Measurements from ENCODE around the gene PLB1.

PLB1 gene

DNA sequence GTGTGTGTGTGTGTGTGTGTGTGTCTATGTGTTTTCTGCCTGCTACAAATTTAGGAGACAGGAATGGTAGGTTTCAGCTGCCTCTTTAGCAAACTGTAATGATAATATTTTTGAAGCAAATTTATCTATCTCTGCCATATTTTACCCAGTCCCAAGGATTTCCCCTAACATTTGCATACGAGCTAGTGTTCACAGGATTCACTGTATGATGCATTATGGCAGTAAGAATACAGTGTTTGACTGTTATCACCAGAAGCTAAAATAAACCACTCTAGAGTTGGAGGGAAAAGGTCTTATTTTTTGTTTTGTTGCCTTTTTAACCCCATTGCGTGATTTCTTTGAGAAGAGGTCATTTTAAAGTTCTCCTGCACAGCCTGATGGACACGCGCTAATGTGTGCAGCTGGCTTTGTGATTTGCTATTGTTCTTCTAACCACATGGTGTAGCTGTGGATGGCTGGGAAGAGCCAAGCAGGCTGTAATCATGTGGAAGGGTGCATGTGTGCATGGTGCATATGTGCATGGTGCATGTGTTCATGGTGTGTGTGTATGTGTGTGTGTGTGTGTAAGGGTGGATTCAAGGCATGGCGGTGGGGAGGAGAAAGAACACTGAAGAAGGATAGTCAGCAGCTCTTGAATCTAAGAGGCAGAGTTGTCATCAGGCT, 62.4 kb downstream of the PLB1 start:
- Histone ChIP-seq H3K9ac (ENCODE audit: low read length) (no peak overlapping the region), H3K36me3 (ENCODE audit: insufficient read depth, low read length) (no peaks in the 10 kb centered on the region), H3F3A (ENCODE audit: insufficient read depth, low read length) (no peaks in the 10 kb centered on the region), H3K9me2 (ENCODE audit: low read depth, low read length) (no peaks in the 10 kb centered on the region), H3K4me1 (ENCODE audit: insufficient read depth, low read length, severe bottlenecking) (no peaks in the 10 kb centered on the region), H2AFZ (ENCODE audit: low read length) (no peak overlapping the region), H3K27ac (ENCODE audit: low read depth, low read length, poor library complexity, severe bottlenecking) (no peak overlapping the region), H3K4me3 (ENCODE audit: low read depth, low read length, poor library complexity, severe bottlenecking) (no peak overlapping the region), H3K9me3 (ENCODE audit: low read length) (no peaks in the 10 kb centered on the region), H3K4me2 (ENCODE audit: low read length) (no peak overlapping the region), H3K27me3 (ENCODE audit: insufficient read depth, low read length) (no peaks in the 10 kb centered on the region; the same call in 1 of the 2 replicates), H3K79me2 (ENCODE audit: insufficient read depth, low read length) (no peaks in the 10 kb centered on the region), H4K20me1 (ENCODE audit: insufficient read depth, low read length) (no peaks in the 10 kb centered on the region)
- TF ChIP-seq, protein P1, sequence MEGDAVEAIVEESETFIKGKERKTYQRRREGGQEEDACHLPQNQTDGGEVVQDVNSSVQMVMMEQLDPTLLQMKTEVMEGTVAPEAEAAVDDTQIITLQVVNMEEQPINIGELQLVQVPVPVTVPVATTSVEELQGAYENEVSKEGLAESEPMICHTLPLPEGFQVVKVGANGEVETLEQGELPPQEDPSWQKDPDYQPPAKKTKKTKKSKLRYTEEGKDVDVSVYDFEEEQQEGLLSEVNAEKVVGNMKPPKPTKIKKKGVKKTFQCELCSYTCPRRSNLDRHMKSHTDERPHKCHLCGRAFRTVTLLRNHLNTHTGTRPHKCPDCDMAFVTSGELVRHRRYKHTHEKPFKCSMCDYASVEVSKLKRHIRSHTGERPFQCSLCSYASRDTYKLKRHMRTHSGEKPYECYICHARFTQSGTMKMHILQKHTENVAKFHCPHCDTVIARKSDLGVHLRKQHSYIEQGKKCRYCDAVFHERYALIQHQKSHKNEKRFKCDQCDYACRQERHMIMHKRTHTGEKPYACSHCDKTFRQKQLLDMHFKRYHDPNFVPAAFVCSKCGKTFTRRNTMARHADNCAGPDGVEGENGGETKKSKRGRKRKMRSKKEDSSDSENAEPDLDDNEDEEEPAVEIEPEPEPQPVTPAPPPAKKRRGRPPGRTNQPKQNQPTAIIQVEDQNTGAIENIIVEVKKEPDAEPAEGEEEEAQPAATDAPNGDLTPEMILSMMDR (IDR thresholded peaks at IDR 0.05; ENCODE audit: low read length), result no peak
- no peak for TF ChIP-seq EZH2 (IDR thresholded peaks at IDR 0.05; ENCODE audit: borderline replicate concordance, low read length)

DNA sequence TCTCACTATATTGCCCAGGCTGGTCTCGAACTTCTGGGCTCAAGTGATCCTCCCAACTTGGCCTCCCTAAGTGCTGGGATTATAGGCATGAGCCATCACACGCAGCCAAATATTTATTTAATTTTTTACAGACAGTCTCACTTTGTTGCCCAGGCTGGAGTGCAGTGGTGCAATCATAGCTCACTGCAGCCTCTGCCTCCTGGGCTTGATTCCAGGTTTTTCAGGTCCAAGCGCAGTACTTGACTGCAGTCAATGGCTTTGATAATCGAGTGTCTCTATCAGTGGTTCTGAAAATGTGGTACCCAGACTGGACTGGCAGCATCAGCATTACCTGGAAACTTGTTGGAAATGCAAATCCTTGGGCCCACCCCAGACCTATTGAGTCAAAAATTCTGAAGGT, 63.1 kb downstream of the PLB1 start:
- Histone ChIP-seq H3K27ac (ENCODE audit: low read depth, low read length, poor library complexity, severe bottlenecking) (no peak overlapping the region), H2AFZ (ENCODE audit: low read length) (no peak overlapping the region), H4K20me1 (ENCODE audit: insufficient read depth, low read length) (no peaks in the 10 kb centered on the region), H3K4me2 (ENCODE audit: low read length) (no peak overlapping the region), H3K36me3 (ENCODE audit: insufficient read depth, low read length) (no peaks in the 10 kb centered on the region), H3K9ac (ENCODE audit: low read length) (no peak overlapping the region), H3F3A (ENCODE audit: insufficient read depth, low read length) (no peaks in the 10 kb centered on the region), H3K9me3 (ENCODE audit: low read length) (no peaks in the 10 kb centered on the region), H3K27me3 (ENCODE audit: insufficient read depth, low read length) (no peaks in the 10 kb centered on the region; the same call in 1 of the 2 replicates), H3K4me3 (ENCODE audit: low read depth, low read length, poor library complexity, severe bottlenecking) (no peak overlapping the region), H3K9me2 (ENCODE audit: low read depth, low read length) (no peaks in the 10 kb centered on the region), H3K4me1 (ENCODE audit: insufficient read depth, low read length, severe bottlenecking) (no peaks in the 10 kb centered on the region), H3K79me2 (ENCODE audit: insufficient read depth, low read length) (no peaks in the 10 kb centered on the region)
- no peak for TF ChIP-seq EZH2 (IDR thresholded peaks at IDR 0.05; ENCODE audit: borderline replicate concordance, low read length)
- TF ChIP-seq, protein P1 (IDR thresholded peaks at IDR 0.05; ENCODE audit: low read length), result no peak

DNA sequence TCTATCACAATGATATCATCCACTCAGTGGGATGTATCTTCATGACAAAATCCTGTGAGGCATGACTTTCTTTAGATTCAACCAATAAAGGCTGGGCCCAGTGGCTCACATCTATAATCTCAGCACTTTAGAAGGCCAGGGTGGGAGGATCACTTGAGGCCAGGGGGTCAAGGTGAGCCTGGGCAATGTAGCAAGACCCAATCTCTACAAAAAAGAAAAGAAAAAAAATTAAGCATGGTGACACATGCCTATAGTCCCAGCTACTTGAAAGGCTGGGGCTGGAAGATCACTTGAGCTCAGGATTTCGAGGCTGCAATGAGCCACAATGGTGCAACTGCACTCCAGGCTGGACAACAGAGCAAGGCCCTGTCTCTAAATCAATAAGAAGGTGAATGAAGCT, 68.0 kb downstream of the PLB1 start:
- Histone ChIP-seq H3K27me3 (ENCODE audit: insufficient read depth, low read length) (peaks cover 2% of the 10 kb centered on the region; the same call in 1 of the 2 replicates), H3K79me2 (ENCODE audit: insufficient read depth, low read length) (no peaks in the 10 kb centered on the region), H4K20me1 (ENCODE audit: insufficient read depth, low read length) (no peaks in the 10 kb centered on the region), H3K9me3 (ENCODE audit: low read length) (no peaks in the 10 kb centered on the region), H3K9me2 (ENCODE audit: low read depth, low read length) (no peaks in the 10 kb centered on the region), H3K36me3 (ENCODE audit: insufficient read depth, low read length) (no peaks in the 10 kb centered on the region), H3K27ac (ENCODE audit: low read depth, low read length, poor library complexity, severe bottlenecking) (no peak overlapping the region), H2AFZ (ENCODE audit: low read length) (no peak overlapping the region), H3F3A (ENCODE audit: insufficient read depth, low read length) (no peaks in the 10 kb centered on the region), H3K4me1 (ENCODE audit: insufficient read depth, low read length, severe bottlenecking) (peaks cover 10% of the 10 kb centered on the region), H3K4me2 (ENCODE audit: low read length) (no peak overlapping the region), H3K9ac (ENCODE audit: low read length) (no peak overlapping the region), H3K4me3 (ENCODE audit: low read depth, low read length, poor library complexity, severe bottlenecking) (no peak overlapping the region)
- TF ChIP-seq, protein P1 (IDR thresholded peaks at IDR 0.05; ENCODE audit: low read length), result no peak
- no peak for TF ChIP-seq EZH2 (IDR thresholded peaks at IDR 0.05; ENCODE audit: borderline replicate concordance, low read length)

All from OCI-LY1 (cell line).